Measurements from ENCODE around the gene MAP2K3.

DNA sequence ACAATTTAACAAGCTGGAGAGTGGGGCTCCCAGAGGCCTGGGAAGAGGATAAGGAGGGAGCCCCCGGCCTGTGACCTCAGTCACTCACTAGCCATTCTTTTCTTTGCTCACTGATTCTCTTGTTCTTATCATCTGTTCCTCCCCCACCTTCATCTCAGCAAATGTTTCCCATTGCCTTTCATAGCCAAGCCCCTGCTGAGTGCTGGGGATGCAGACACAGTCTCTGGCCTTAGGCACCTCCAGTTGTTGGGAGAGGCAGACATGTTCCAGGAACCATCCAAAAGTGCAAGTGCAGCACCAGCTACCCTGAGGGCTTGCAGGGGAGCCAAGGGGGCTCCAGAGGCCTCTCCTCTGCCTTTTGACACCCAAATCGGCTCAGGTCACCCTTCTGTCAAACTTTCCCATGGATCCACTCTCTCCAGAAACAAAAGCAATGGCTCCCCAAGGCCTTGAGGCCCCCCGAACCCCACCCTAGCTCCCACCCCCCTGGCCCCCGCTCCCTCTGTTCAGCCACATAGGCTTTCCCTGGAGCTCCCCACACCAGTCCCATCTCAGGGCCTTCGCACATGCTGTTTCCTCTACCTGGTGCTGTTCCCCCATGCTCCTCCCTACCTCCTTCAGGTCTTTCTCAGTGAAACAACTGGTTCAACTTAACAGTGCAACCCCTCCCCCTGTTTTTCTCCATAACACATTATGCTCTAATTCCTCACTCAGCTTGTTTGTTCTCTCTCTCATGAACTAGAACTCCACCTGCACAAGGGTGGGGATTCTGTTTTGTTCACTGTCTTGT, 76.7 kb downstream of the MAP2K3 start:
- TF ChIP-seq ZC3H10 (CRISPR knock-in tag; IDR thresholded peaks at IDR 0.05) (no peak), ZFP3 (CRISPR knock-in tag; IDR thresholded peaks at IDR 0.05) (no peak), ARNTL (CRISPR knock-in tag; IDR thresholded peaks at IDR 0.05; ENCODE audit: borderline replicate concordance, low read depth) (no peak), OSR1 (CRISPR knock-in tag; IDR thresholded peaks at IDR 0.05) (no peak), ZFP30 (CRISPR knock-in tag; IDR thresholded peaks at IDR 0.05) (no peak), PATZ1 (CRISPR knock-in tag; IDR thresholded peaks at IDR 0.05; ENCODE audit: borderline replicate concordance) (no peak)
